ENCODE results near the gene MSX1. TPM values are rescaled to one million over a fixed set of nuclear protein-coding genes. Genes with fewer than 3 reads are reported as not detected.
A peak's percentile ranks its signal among the peaks of the same experiment; 100 is the strongest.

The MSX1 gene
- total RNA-seq, 1 donor from 2014 or later = 0.33 TPM

GRCh38 chr4:4838936-4839810 is 20.3 kb upstream of the MSX1 start:
- ATAC-seq (no peak), DNase-seq (ENCODE audit: low spot score) (no peak)

- DNase-seq (ENCODE audit: low spot score) (no peak), ATAC-seq (no peak)
Measured at GRCh38 chr4:4840351-4840750, 19.1 kb upstream of the MSX1 start.

GRCh38 chr4:4841156-4841555 is 18.3 kb upstream of the MSX1 start:
- DNase-seq (ENCODE audit: low spot score) = no peak

DNA sequence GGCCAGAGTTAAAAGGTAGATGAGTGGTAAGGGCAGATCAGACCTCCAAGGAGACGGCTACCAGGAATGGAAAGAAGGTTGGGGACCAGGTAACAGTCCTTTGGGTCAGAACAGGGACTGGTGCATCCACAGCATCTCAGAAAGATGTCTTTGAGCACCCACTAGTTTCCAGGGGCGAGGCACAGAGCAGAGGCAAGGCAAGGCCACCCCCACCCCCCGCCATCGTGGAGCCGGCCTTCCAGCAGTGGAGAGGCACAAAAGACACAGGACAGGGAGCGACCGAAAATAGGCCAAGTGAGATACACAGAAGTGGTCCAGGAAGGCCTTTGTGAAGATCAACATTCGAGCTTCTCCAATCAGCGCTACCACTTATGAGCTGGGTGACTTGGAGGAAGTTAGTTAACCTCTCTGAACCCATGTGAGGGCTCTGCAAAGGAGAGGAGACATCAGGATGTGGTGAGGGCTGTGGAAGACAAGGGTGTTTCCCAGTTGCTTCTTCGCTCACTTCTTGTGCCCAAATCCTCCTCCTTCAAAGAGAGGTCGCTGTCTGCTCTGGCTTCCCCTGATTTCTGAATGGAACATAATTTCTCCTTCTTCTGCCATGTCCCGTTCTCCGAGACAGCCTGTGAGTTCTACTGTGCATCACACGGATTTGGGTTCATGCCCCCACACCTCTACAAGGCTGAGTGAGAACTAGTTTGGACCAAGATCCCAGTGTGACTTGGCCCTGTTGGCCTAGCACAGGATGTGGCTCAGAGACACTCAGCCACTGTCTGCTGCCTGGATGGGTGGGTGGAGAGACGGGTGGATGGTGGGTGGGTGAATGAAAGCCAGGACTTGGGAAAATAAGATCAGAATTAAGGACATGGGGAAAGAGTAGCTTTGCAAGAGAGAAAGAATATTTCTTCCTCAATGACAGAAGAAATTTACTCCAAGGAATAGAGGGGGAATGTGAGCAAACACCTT is 16.7 kb upstream of the MSX1 start:
- DNase-seq (ENCODE audit: low spot score) (no peak), ATAC-seq (no peak)

More at GRCh38 chr4:4841156-4841555, 18.3 kb upstream of the MSX1 start:
- no peak for ATAC-seq

- no peak for DNase-seq (ENCODE audit: low spot score)
- no peak for ATAC-seq
Measured at GRCh38 chr4:4843635-4844291, 15.7 kb upstream of the MSX1 start.

DNA sequence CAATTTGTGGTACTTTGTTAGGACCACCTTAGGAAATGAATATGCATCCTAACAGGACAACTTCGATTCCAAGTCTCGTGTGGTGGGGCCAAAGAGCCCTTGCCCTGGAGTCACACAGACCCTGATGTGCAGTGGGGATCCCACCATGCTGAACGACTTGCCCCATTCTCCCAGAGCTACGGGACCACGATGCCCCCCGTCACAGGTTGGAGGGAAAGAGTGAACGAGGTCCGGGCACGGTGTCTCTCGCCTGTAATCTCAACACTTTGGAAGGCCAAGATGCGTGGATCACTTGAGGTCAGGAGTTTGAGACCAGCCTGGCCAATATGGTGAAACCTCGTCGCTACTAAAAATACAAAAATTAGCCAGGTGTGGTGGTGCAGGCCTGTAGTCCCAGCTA is 14.4 kb upstream of the MSX1 start:
- ATAC-seq (no peak), DNase-seq (ENCODE audit: low spot score) (no peak)

DNA sequence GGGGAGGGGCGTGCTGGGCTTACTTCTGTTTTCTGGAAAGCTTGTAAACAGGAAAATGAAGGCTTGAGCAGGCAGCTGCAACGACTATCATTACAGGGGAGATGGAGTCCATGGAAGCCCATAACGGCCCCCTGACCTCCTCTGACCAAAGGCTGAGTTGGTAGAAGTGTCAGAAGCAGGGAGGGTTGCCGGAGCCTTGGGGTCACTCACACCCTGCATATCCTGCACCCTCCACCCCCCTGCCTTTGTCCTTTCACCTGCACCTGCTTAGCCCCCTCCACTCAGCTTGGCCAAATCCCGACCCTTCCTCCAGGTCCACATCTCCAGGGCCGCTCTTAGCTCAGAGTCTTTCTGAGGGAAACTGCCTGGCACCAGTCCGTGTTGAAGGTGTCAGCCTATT is 12.5 kb upstream of the MSX1 start:
- DNase-seq (ENCODE audit: low spot score) = no peak
- ATAC-seq = no peak

GRCh38 chr4:4848540-4848939 is 10.9 kb upstream of the MSX1 start:
- ATAC-seq (no peak), DNase-seq (ENCODE audit: low spot score) (no peak)

DNA sequence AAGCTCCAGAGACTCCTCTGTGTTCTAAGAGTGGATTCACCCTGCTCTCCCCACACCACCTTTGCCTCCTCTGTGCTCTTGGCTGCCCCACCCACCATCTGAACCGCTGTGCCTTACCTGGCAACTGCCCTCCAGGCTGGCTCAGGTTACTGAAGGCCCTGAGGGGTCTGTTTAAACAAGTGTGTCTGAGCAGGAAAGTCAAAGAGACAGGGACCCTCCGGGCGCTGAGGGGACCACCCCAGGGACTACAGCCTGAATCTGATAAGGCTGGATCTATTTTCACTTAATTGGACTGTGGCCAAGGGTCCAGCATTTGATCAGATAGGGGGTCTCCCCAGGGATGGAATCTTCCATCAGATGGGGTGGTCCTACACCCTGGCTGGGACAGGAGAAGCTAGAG is 10.4 kb upstream of the MSX1 start:
- DNase-seq (ENCODE audit: low spot score) = no peak
- no peak for ATAC-seq

DNA sequence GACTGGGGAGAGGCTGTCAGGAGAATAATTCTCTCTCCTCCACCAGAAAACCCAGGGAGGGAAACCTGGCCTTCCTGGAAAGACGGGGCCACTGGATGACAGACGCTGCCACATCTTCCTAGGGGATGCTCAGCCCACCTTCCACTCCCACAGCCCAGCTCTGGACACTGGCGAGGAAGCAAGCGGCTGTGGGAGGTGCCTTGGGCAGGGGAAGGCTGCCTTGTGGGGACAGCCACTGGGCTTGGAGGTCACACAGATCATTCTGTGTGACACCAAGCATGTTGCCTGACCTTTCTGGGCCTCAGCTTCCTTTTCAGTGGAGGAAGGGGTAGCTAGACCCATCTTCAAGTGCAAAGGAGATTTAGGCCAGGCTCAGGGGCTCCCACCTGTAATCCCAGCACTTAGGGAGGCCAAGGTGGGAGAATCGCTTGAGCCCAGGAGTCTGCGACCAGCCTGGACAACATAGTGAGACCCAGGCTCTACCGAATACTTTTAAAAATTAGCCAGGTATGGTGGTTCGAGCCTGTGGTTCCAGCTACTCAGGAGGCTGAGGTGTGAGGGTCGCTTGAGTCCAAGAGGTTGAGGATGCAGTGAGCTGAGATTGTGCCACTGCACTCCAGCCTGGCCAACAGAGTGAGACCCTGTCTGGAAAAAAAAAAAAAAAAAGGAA is 9.8 kb upstream of the MSX1 start:
- no peak for ATAC-seq
- no peak for DNase-seq (ENCODE audit: low spot score)

GRCh38 chr4:4851081-4851480 is 8.4 kb upstream of the MSX1 start:
- DNase-seq (ENCODE audit: low spot score) (no peak), ATAC-seq (no peak)

GRCh38 chr4:4851906-4852305 is 7.6 kb upstream of the MSX1 start:
- ATAC-seq = no peak
- no peak for DNase-seq (ENCODE audit: low spot score)

GRCh38 chr4:4852591-4853362 is 6.7 kb upstream of the MSX1 start:
- ATAC-seq (peak; percentile 33), DNase-seq (ENCODE audit: low spot score) (no peak)

- peak; percentile 10 for ATAC-seq
- no peak for DNase-seq (ENCODE audit: low spot score)
Measured at GRCh38 chr4:4853371-4853823, 6.1 kb upstream of the MSX1 start.

- DNase-seq (ENCODE audit: low spot score) (no peak), ATAC-seq (no peak)
Measured at GRCh38 chr4:4853921-4854648, 5.4 kb upstream of the MSX1 start.

GRCh38 chr4:4854649-4855295 is 4.7 kb upstream of the MSX1 start:
- DNase-seq (ENCODE audit: low spot score) (no peak), ATAC-seq (no peak)

GRCh38 chr4:4855301-4856070 is 4.0 kb upstream of the MSX1 start:
- ATAC-seq (no peak), DNase-seq (ENCODE audit: low spot score) (no peak)
